SH-SY5Y (cell line): ENCODE results near the gene ICAM1.

Source experiments
- GATA2 ChIP-seq: IDR thresholded peaks from 2 replicates; pipeline ENCODE4 v1.6.1; 2011; ENCODE audit warnings: mild to moderate bottlenecking, low read depth, low read length
- GATA3 ChIP-seq: IDR thresholded peaks from 2 replicates; pipeline ENCODE4 v1.6.1; 2011; ENCODE audit warnings: low read depth, mild to moderate bottlenecking, low read length, moderate library complexity

ICAM1 gene

GRCh38 chr19:10270616-10271394 is at the start of gene ICAM1:
ICAM1 (plus strand) TSS chr19:10271120; CDS start chr19:10271160, 40 bp downstream.
- TF ChIP-seq GATA3: no peak
- no peak for TF ChIP-seq GATA2

GRCh38 chr19:10222201-10222890 is 48.6 kb upstream of the ICAM1 start:
- TF ChIP-seq GATA3 (no peak), GATA2 (no peak)

GRCh38 chr19:10223488-10224213 is 47.3 kb upstream of the ICAM1 start:
- TF ChIP-seq GATA2: no peak
- TF ChIP-seq GATA3: no peak

- TF ChIP-seq GATA3 (no peak), GATA2 (no peak)
Measured at GRCh38 chr19:10224337-10224736, 46.6 kb upstream of the ICAM1 start.

- no peak for TF ChIP-seq GATA3
- no peak for TF ChIP-seq GATA2
Measured at GRCh38 chr19:10226021-10226375, 44.9 kb upstream of the ICAM1 start.

GRCh38 chr19:10226376-10227025 is 44.4 kb upstream of the ICAM1 start:
- TF ChIP-seq GATA3: no peak
- no peak for TF ChIP-seq GATA2

GRCh38 chr19:10227026-10227971 is 43.6 kb upstream of the ICAM1 start:
- no peak for TF ChIP-seq GATA3
- no peak for TF ChIP-seq GATA2

GRCh38 chr19:10228393-10228792 is 42.5 kb upstream of the ICAM1 start:
- TF ChIP-seq GATA3 (no peak), GATA2 (no peak)

- TF ChIP-seq GATA2 (no peak), GATA3 (no peak)
Measured at GRCh38 chr19:10228920-10229319, 42.0 kb upstream of the ICAM1 start.

GRCh38 chr19:10230173-10230860 is 40.6 kb upstream of the ICAM1 start:
- no peak for TF ChIP-seq GATA2
- no peak for TF ChIP-seq GATA3

- TF ChIP-seq GATA3 (no peak), GATA2 (no peak)
Measured at GRCh38 chr19:10230861-10231611, 39.9 kb upstream of the ICAM1 start, which contains the start of gene S1PR2. S1PR2 (minus strand) TSS chr19:10231331; CDS start chr19:10224905, 6,426 bp downstream.
